PC-9 (cell line): Measurements from ENCODE around the gene NOM1. TPM values are rescaled to one million over a fixed set of nuclear protein-coding genes. Genes with fewer than 3 reads are reported as not detected.

Experiments used
- BruUV-seq: library from RNA; stranded (reverse); fragments of 400-500 nt; replicated peaks from 2 replicates; lab custom pipeline; 2021; lab: Mats Ljungman, UMichigan
- CTCF ChIA-PET: fragments of 300-600 bp; sonication (Branson Sonifier 250); formaldehyde crosslinking; loops from one replicate; lab custom pipeline; 2022; ENCODE audit warnings: antibody characterized with exemption; lab: Charles Lee
- POLR2A ChIA-PET: fragments of 300-600 bp; sonication (Branson Sonifier 250); formaldehyde crosslinking; loops from one replicate; lab custom pipeline; 2022; ENCODE audit warnings: antibody characterized with exemption; ENCODE audit not compliant: unreplicated experiment; lab: Charles Lee
- DNase-seq, 2 experiments: peaks; one replicate each; pipeline versions ENCODE4 v3.0.0 to v3.0.0-alpha.2; 2015 to 2022; ENCODE audit warnings: mixed read lengths in 1 of 2
- H2AFZ ChIP-seq: fragments of 200-600 bp; sonication (generic); 2 replicates; pipeline ENCODE4 v1.8.1; 2017; ENCODE audit warnings: antibody characterized with exemption
- H3F3A ChIP-seq: fragments of 200-600 bp; sonication (generic); 2 replicates; pipeline ENCODE4 v1.8.1; 2017; ENCODE audit warnings: antibody characterized with exemption, mild to moderate bottlenecking, low read depth; ENCODE audit not compliant: insufficient read depth
- H3K27ac ChIP-seq: fragments of 200-600 bp; sonication (generic); 2 replicates; pipeline ENCODE4 v1.6.1; 2016; ENCODE audit warnings: mixed run types
- H3K27me3 ChIP-seq: fragments of 200-600 bp; sonication (generic); 2 replicates; pipeline ENCODE4 v1.6.1; 2016; ENCODE audit warnings: low read depth, mixed run types; ENCODE audit not compliant: insufficient read depth
- H3K36me3 ChIP-seq: fragments of 200-600 bp; sonication (generic); 2 replicates; pipeline ENCODE4 v1.6.1; 2016; ENCODE audit warnings: low read depth, mixed run types
- H3K4me1 ChIP-seq: fragments of 200-600 bp; sonication (generic); replicated peaks from 2 replicates; pipeline ENCODE4 v1.6.1; 2016; ENCODE audit warnings: mixed run types; ENCODE audit not compliant: insufficient read depth
- H3K4me2 ChIP-seq: fragments of 200-600 bp; sonication (generic); 2 replicates; pipeline ENCODE4 v1.6.1; 2017; ENCODE audit warnings: mixed run types
- H3K4me3 ChIP-seq: fragments of 200-600 bp; sonication (generic); 2 replicates; pipeline ENCODE4 v1.6.1; 2016; ENCODE audit warnings: mixed run types
- H3K79me2 ChIP-seq: fragments of 200-600 bp; sonication (generic); 2 replicates; pipeline ENCODE4 v1.6.1; 2017; ENCODE audit warnings: low read depth, mixed run types
- H3K9me2 ChIP-seq: fragments of 200-600 bp; sonication (generic); 2 replicates; pipeline ENCODE4 v1.8.1; 2017; ENCODE audit warnings: mild to moderate bottlenecking; ENCODE audit not compliant: insufficient read depth
- H3K9me3 ChIP-seq: fragments of 200-600 bp; sonication (generic); 2 replicates; pipeline ENCODE4 v1.8.1; 2016; ENCODE audit warnings: low read depth; ENCODE audit not compliant: insufficient read depth
- H4K20me1 ChIP-seq: fragments of 200-600 bp; sonication (generic); 2 replicates; pipeline ENCODE4 v1.8.1; 2017; ENCODE audit not compliant: insufficient read depth
- EZH2 ChIP-seq: fragments of 200-600 bp; sonication (generic); IDR thresholded peaks from 2 replicates; pipeline ENCODE4 v1.8.0; 2017; ENCODE audit warnings: antibody characterized with exemption, low read depth
- intact Hi-C: fragments of 100-400 bp; cut with micrococcal nuclease; formaldehyde crosslinking; loops from one replicate; pipeline ENCODE4 v1.10.0; 2022; ENCODE audit not compliant: unreplicated experiment
- total RNA-seq: library from RNA; stranded (reverse); gene quantifications from 2 replicates; pipeline ENCODE4 v1.2.3, GENCODE V29; 2021
- TF ChIP-seq, protein P1 (sequence below): fragments of 200-600 bp; sonication (generic); conservative IDR thresholded peaks from 2 replicates; pipeline ENCODE4 v1.6.1; 2017; ENCODE audit warnings: mixed run types, antibody characterized with exemption, mild to moderate bottlenecking, moderate library complexity

Gene NOM1
- total RNA-seq, 1 experiment from 2014 or later, result 25.4 TPM

DNA sequence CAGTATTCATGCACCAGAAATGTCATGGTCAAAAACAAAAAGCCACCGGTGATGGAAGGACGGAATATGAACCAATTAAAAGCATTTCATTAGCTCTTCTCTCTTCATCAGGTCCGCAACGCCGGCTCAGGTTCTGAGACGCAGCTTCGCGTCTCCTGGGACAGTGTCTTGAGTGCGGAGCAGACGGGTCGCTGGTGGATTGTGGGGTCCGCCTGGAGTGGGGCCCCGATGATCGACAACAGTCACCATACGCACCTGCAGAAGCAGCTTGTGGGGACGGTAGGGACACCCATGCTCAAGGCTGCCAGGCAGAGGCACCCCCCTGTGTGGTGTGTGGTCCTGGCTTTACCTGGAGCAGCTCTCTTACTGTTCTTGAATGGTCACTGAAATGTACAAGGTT lies 13.4 kb downstream of the NOM1 start:
- Histone ChIP-seq H3K9me2 (no peaks in the 10 kb centered on the region), H3K4me3 (no peak overlapping the region), H3K79me2 (no peaks in the 10 kb centered on the region), H3K9me3 (no peaks in the 10 kb centered on the region), H3F3A (no peaks in the 10 kb centered on the region), H2AFZ (no peak overlapping the region), H4K20me1 (peaks cover 21% of the 10 kb centered on the region; the same call in 1 of the 2 replicates), H3K27me3 (no peaks in the 10 kb centered on the region), H3K27ac (no peak overlapping the region), H3K4me1 (no peaks in the 10 kb centered on the region), H3K4me2 (no peak overlapping the region), H3K36me3 (peaks cover 56% of the 10 kb centered on the region)
- TF ChIP-seq, protein P1, sequence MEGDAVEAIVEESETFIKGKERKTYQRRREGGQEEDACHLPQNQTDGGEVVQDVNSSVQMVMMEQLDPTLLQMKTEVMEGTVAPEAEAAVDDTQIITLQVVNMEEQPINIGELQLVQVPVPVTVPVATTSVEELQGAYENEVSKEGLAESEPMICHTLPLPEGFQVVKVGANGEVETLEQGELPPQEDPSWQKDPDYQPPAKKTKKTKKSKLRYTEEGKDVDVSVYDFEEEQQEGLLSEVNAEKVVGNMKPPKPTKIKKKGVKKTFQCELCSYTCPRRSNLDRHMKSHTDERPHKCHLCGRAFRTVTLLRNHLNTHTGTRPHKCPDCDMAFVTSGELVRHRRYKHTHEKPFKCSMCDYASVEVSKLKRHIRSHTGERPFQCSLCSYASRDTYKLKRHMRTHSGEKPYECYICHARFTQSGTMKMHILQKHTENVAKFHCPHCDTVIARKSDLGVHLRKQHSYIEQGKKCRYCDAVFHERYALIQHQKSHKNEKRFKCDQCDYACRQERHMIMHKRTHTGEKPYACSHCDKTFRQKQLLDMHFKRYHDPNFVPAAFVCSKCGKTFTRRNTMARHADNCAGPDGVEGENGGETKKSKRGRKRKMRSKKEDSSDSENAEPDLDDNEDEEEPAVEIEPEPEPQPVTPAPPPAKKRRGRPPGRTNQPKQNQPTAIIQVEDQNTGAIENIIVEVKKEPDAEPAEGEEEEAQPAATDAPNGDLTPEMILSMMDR, result no peak
- no peak for TF ChIP-seq EZH2
- no peak for DNase-seq
- ChIA-PET POLR2A (no interaction called here), CTCF (no interaction called here)
- intact Hi-C loops, result no loop called here
- no TSS peak for BruUV-seq

DNA sequence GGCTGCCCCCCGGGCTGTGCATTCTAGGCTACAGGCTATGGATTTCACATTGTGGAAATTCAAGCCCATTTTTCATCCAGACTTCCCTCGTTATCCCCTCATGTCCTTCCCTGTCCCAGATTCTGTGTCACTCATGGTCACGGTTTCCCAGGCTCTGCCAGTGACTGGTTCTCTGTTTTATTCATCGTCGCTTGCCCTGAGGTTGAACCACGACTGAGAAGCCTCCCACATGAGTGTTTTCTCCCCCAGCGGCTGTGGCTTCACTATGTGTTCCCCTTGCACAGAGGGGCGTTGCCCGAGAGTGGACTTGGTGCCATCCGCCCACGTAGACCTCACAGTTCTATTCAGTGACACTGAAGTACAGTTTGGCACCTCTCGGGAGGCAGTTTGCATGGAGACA lies 14.0 kb downstream of the NOM1 start:
- intact Hi-C loops, result no loop called here
- TF ChIP-seq, protein P1, result no peak
- no peak for TF ChIP-seq EZH2
- no peaks in the 10 kb centered on the region for H3K79me2 ChIP-seq

DNA sequence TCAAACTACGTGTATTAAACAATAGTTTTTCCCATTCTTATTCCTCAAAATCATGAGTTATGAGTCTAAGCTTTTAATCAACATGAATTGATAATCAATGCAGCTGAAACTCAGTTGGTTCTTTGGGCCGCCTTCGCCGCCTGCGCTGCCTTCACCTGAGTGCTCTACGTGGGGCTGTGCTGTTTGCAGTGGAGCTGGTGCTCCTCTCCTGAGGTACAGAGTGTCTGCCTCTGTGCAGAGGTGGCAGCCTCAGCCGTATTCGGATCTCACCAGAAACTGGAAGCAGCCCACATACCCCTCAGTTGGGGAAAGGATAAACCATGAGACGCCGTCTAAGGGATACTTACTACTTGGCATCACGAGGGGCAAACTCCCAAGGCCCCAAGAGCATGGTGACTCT lies 15.5 kb downstream of the NOM1 start:
- no peaks in the 10 kb centered on the region for H3K9me2 ChIP-seq
- H4K20me1 ChIP-seq, result peaks cover 19% of the 10 kb centered on the region
- ChIA-PET POLR2A (no interaction called here), CTCF (no interaction called here)
- H3K79me2 ChIP-seq, result no peaks in the 10 kb centered on the region
- H3K4me1 ChIP-seq, result no peaks in the 10 kb centered on the region
- no peaks in the 10 kb centered on the region for H3K27me3 ChIP-seq
- no TSS peak for BruUV-seq
- intact Hi-C loops, result no loop called here
- no peak overlapping the region for H3K4me3 ChIP-seq
- peaks cover 10% of the 10 kb centered on the region for H3F3A ChIP-seq
- no peak overlapping the region for H3K27ac ChIP-seq
- H3K9me3 ChIP-seq, result no peaks in the 10 kb centered on the region
- no peak overlapping the region for H3K4me2 ChIP-seq
- peaks cover 44% of the 10 kb centered on the region for H3K36me3 ChIP-seq
- H2AFZ ChIP-seq, result no peak overlapping the region
- no peak for DNase-seq
- TF ChIP-seq, protein P1, result no peak
- no peak for TF ChIP-seq EZH2

More for the DNA sequence above, 14.0 kb downstream of the NOM1 start:
- no peaks in the 10 kb centered on the region for H3K27me3 ChIP-seq
- no peak overlapping the region for H3K4me2 ChIP-seq
- no peaks in the 10 kb centered on the region for H3F3A ChIP-seq
- H3K27ac ChIP-seq, result no peak overlapping the region
- no peaks in the 10 kb centered on the region for H3K4me1 ChIP-seq
- H2AFZ ChIP-seq, result no peak overlapping the region
- H3K9me2 ChIP-seq, result no peaks in the 10 kb centered on the region
- peaks cover 15% of the 10 kb centered on the region; the same call in 1 of the 2 replicates for H4K20me1 ChIP-seq
- H3K36me3 ChIP-seq, result peaks cover 55% of the 10 kb centered on the region
- no peak for DNase-seq
- ChIA-PET CTCF (no interaction called here), POLR2A (no interaction called here)
- no TSS peak for BruUV-seq
- H3K9me3 ChIP-seq, result no peaks in the 10 kb centered on the region
- no peak overlapping the region for H3K4me3 ChIP-seq
